LNCaP clone FGC (cell line): Measurements from ENCODE around the gene BEST1.
"Not testable (repeated sequence)": the region's sequence is repeated elsewhere in the genome, so short reads cannot be mapped to it uniquely, and the experiment has no call there.

ENCODE experiments used
- DNase-seq: peaks from one replicate; pipeline ENCODE4 v3.0.0-alpha.2; 2011; ENCODE audit warnings: low read depth
- H3K4me3 ChIP-seq: 2 replicates; pipeline ENCODE4 v1.5.1; 2011; ENCODE audit warnings: mild to moderate bottlenecking, low read depth, low read length, control low read depth
- CTCF ChIP-seq: IDR thresholded peaks from 2 replicates; pipeline ENCODE4 v1.5.1; 2012; ENCODE audit warnings: mild to moderate bottlenecking; ENCODE audit not compliant: control insufficient read depth, insufficient read depth; ENCODE audit errors: extremely low read depth

Gene BEST1

GRCh38 chr11:61961570-61962212 lies 11.5 kb downstream of the BEST1 start:
- DNase-seq, result no peak
- H3K4me3 ChIP-seq, result no peak overlapping the region

GRCh38 chr11:61962213-61963015 lies 12.3 kb downstream of the BEST1 start:
- no peak overlapping the region for H3K4me3 ChIP-seq
- no peak for DNase-seq

More at GRCh38 chr11:61961570-61962212, 11.5 kb downstream of the BEST1 start:
- TF ChIP-seq CTCF, result no peak

GRCh38 chr11:61963016-61963281 lies 12.8 kb downstream of the BEST1 start:
- DNase-seq, result no peak
- TF ChIP-seq CTCF, result no peak
- no peak overlapping the region for H3K4me3 ChIP-seq

More at GRCh38 chr11:61962213-61963015, 12.3 kb downstream of the BEST1 start:
- no peak for TF ChIP-seq CTCF

GRCh38 chr11:61963282-61964057 lies 13.3 kb downstream of the BEST1 start:
- no peak overlapping the region for H3K4me3 ChIP-seq
- no peak for DNase-seq
- TF ChIP-seq CTCF, result no peak

DNA sequence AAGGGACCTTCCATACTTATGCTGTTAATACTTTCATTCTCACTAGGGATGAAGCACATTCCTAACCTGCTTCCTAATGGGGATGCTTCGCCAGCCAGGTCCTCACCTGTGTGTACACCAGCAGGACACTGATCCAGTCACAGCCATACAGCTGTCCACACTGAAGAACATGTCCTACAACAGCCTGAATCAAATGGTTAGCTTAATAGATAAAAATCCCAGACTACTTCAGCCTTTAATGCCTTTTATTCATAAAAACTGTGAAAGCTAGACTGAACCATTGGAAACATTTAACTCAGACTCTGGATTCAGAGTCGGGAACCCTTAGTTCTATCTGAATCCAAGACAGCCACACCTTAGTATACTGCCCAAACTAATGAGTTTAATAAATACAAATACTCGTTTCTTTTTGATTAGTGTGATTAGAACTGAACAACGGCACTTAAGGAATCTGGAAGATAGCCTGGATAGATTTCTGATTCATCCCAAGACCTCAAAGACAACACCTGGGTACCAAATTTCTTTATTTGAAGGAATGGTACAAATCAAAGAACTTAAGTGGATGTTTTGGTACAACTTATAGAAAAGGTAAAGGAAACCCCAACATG lies 14.0 kb downstream of the BEST1 start:
- no peak for DNase-seq
- H3K4me3 ChIP-seq, result no peak overlapping the region
- no peak for TF ChIP-seq CTCF

- H3K4me3 ChIP-seq, result not testable (repeated sequence)
Observed at GRCh38 chr11:61964666-61965271, 14.6 kb downstream of the BEST1 start.

More at GRCh38 chr11:61964666-61965271, 14.6 kb downstream of the BEST1 start:
- DNase-seq, result not testable (repeated sequence)
